Uterus (tissue), 4 donors: Measurements from ENCODE around the gene CELSR1. TPM values are rescaled to one million over a fixed set of nuclear protein-coding genes. Genes with fewer than 3 reads are reported as not detected.

Experiments
- DNase-seq, 2 donors: peaks; one replicate each; pipeline ENCODE4 v3.0.0-alpha.2; 2019 to 2020
- H3K27ac ChIP-seq, 2 donors: fragments of 200-600 bp; sonication (generic); 1 replicate in 1 of 2; 2 replicates in 1 of 2; pipeline ENCODE4 v1.5.1; 2016 to 2018
- H3K27me3 ChIP-seq, 2 donors: fragments of 200-600 bp; sonication (generic); one replicate each; pipeline ENCODE4 v1.5.1; 2018 to 2019; ENCODE audit warnings: control low read depth in 1 of 2
- H3K36me3 ChIP-seq, 2 donors: fragments of 200-600 bp; sonication (generic); one replicate each; pipeline ENCODE4 v1.5.1; 2019; ENCODE audit warnings: control low read depth in 1 of 2
- H3K4me1 ChIP-seq, 2 donors: fragments of 200-600 bp; sonication (generic); one replicate each; pipeline ENCODE4 v1.5.1; 2018 to 2019; ENCODE audit warnings: control low read depth in 1 of 2
- H3K4me3 ChIP-seq, 2 donors: fragments of 200-600 bp; sonication (generic); 1 replicate in 1 of 2; 2 replicates in 1 of 2; pipeline ENCODE4 v1.5.1; 2018 to 2019; ENCODE audit warnings: mild to moderate bottlenecking in 1 of 2
- H3K9me3 ChIP-seq, 2 donors: fragments of 200-600 bp; sonication (generic); one replicate each; pipeline ENCODE4 v1.5.1; 2019; ENCODE audit warnings: control low read depth in 1 of 2
- CTCF ChIP-seq, 4 experiments: fragments of 200-600 bp in 2 of 4; fragments of 450-650 bp in 2 of 4; sonication (generic) in 2 of 4; IDR thresholded peaks; one replicate each; pipeline ENCODE4 v1.5.1; 2016 to 2019; ENCODE audit warnings: antibody characterized with exemption in 4 of 4, mild to moderate bottlenecking in 2 of 4, moderate library complexity in 1 of 4
- POLR2A ChIP-seq, 2 donors: fragments of 450-650 bp; IDR thresholded peaks; one replicate each; pipeline ENCODE4 v1.6.1; 2016; ENCODE audit warnings: antibody characterized with exemption in 2 of 2, mild to moderate bottlenecking in 1 of 2, moderate library complexity in 1 of 2
- intact Hi-C: fragments of 100-400 bp; cut with DNase I; formaldehyde crosslinking; loops from one replicate; pipeline ENCODE4 v1.15.1; 2023; ENCODE audit warnings: low total_unique reads
- total RNA-seq, 4 donors: library from RNA; depleted of rRNA in 3 of 4; stranded (reverse); fragments of >200 nt in 3 of 4; gene quantifications; one replicate each; pipeline versions ENCODE4 v1.1.0 to v1.2.4, GENCODE V29; 2014 to 2023
- donor health status: DM: yes; HTN: yes; CAD: no.

CELSR1 gene
- total RNA-seq, 4 donors from 2014 or later = 1.5 to 15.8 (median 8.4) TPM

DNA sequence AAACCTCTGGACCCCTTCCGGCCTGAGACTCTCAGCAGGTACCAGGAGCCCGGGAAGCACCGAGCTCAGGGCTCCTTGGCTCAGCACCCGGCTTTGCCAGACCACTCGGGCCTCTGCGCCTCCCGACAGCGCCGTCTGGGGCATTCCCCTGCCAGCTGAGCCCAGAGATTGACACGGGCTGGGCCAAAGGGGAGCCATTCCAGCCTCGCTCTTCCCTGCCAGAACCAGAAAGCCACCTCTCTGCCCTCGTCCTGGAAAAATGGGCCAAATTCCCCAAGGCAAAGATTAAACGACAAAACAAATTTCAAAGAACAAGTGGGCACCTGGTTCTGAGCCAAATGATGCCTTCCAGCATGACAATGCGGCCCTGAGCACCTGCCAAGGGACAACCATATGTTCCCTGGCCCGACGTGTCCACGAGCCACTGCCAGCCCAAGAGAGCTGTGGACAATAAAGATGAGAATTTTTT is 59.3 kb downstream of the CELSR1 start:
- Histone ChIP-seq H3K27ac (no peak overlapping the region), H3K4me1 (no peaks in the 10 kb centered on the region), H3K36me3 (no peaks in the 10 kb centered on the region), H3K27me3 (no peaks in the 10 kb centered on the region), H3K4me3 (no peak overlapping the region), H3K9me3 (no peaks in the 10 kb centered on the region)
- DNase-seq = no peak
- intact Hi-C loops = no loop called here
- TF ChIP-seq POLR2A (IDR thresholded peaks at IDR 0.05) = no peak
- TF ChIP-seq CTCF (IDR thresholded peaks at IDR 0.05) = no peak

- intact Hi-C loops = no loop called here
- Histone ChIP-seq H3K27ac (no peak overlapping the region), H3K4me1 (no peaks in the 10 kb centered on the region), H3K36me3 (no peaks in the 10 kb centered on the region), H3K9me3 (no peaks in the 10 kb centered on the region), H3K27me3 (no peaks in the 10 kb centered on the region), H3K4me3 (no peak overlapping the region)
- no peak for DNase-seq
- TF ChIP-seq CTCF (IDR thresholded peaks at IDR 0.05) = no peak
- TF ChIP-seq POLR2A (IDR thresholded peaks at IDR 0.05) = no peak
These were observed 60.9 kb downstream of the CELSR1 start for GRCh38 chr22:46476547-46476941.

GRCh38 chr22:46473896-46474557 is 63.4 kb downstream of the CELSR1 start:
- no peaks in the 10 kb centered on the region for H3K27me3 ChIP-seq
- H3K27ac ChIP-seq = no peak overlapping the region
- TF ChIP-seq CTCF (IDR thresholded peaks at IDR 0.05) = no peak
- TF ChIP-seq POLR2A (IDR thresholded peaks at IDR 0.05) = no peak
- H3K9me3 ChIP-seq = no peaks in the 10 kb centered on the region
- H3K4me1 ChIP-seq = no peaks in the 10 kb centered on the region
- intact Hi-C loops = no loop called here
- no peak overlapping the region for H3K4me3 ChIP-seq
- DNase-seq = no peak
- no peaks in the 10 kb centered on the region for H3K36me3 ChIP-seq

DNA sequence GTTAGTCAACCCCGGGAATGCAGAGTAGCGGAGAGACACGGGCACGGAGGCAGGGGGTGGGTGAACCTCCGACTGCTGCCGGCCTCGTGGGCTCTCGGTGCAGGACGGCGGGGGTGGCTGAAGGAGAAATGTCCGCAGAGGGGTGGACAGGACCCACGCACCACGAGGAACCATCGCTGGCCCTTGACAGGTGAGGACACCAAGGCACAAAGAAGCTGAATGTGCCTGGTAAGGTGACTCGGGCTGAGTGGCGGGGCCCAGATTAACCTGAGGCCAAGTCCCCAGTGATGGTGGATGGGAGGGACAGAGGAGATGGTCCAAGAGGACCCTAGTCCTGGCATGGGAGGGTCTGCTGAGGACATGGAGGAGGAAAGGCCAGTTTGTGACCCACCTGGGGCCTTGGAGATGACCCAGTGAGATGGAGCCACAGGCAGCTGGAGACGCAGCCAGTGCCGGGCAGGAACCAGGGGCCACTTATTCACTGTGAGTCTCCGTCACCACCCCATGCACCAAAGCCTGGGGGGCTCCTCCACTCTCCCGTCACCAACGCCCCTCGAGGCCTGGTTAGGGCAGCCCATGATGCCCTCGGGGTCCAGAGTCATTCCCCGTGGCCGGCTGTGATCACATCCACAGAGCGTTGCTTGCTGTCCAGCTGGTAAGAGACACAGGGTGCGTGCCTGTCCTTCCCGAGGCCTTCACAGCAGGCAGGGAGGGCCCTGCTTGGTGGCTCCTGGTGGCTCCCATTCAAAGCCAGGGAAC is 64.2 kb downstream of the CELSR1 start:
- H3K27ac ChIP-seq = no peak overlapping the region
- DNase-seq = no peak
- H3K27me3 ChIP-seq = no peaks in the 10 kb centered on the region
- H3K4me1 ChIP-seq = no peaks in the 10 kb centered on the region
- no peaks in the 10 kb centered on the region for H3K9me3 ChIP-seq
- H3K4me3 ChIP-seq = no peak overlapping the region
- no peak for TF ChIP-seq POLR2A (IDR thresholded peaks at IDR 0.05)
- no peak for TF ChIP-seq CTCF (IDR thresholded peaks at IDR 0.05)
- intact Hi-C loops = no loop called here
- no peaks in the 10 kb centered on the region for H3K36me3 ChIP-seq

- intact Hi-C loops = no loop called here
- TF ChIP-seq POLR2A (IDR thresholded peaks at IDR 0.05) (no peak), CTCF (IDR thresholded peaks at IDR 0.05) (no peak)
These were observed 64.8 kb downstream of the CELSR1 start for GRCh38 chr22:46472722-46473016.

More at GRCh38 chr22:46472722-46473016, 64.8 kb downstream of the CELSR1 start:
- H3K36me3 ChIP-seq = no peaks in the 10 kb centered on the region
- H3K27ac ChIP-seq = no peak overlapping the region
- H3K4me1 ChIP-seq = no peaks in the 10 kb centered on the region
- no peak for DNase-seq
- H3K9me3 ChIP-seq = no peaks in the 10 kb centered on the region
- no peaks in the 10 kb centered on the region for H3K27me3 ChIP-seq
- H3K4me3 ChIP-seq = no peak overlapping the region
